GM12874 (cell line): ENCODE data around the gene ATP6AP2.

ENCODE experiments used
- CTCF ChIP-seq: IDR thresholded peaks from 2 replicates; pipeline ENCODE4 v1.5.1; 2011; ENCODE audit warnings: low read depth, mild to moderate bottlenecking, control low read depth, low read length, moderate library complexity; ENCODE audit not compliant: insufficient read depth

ATP6AP2 gene

GRCh38 chrX:40563784-40564183 is 17.0 kb upstream of the ATP6AP2 start:
- TF ChIP-seq CTCF, result no peak

GRCh38 chrX:40564447-40564846 is 16.3 kb upstream of the ATP6AP2 start:
- TF ChIP-seq CTCF, result no peak

GRCh38 chrX:40570346-40571093 is 10.2 kb upstream of the ATP6AP2 start:
- TF ChIP-seq CTCF, result no peak

- no peak for TF ChIP-seq CTCF
Observed at GRCh38 chrX:40571600-40571999, 9.2 kb upstream of the ATP6AP2 start.

- peak; percentile 51; the same call in 1 of the 2 replicates for TF ChIP-seq CTCF
Observed at GRCh38 chrX:40573763-40574162, 7.0 kb upstream of the ATP6AP2 start.

- no peak for TF ChIP-seq CTCF
Observed at GRCh38 chrX:40576291-40576690, 4.5 kb upstream of the ATP6AP2 start.

GRCh38 chrX:40578039-40578695 is 2.6 kb upstream of the ATP6AP2 start:
- TF ChIP-seq CTCF, result no peak
